GM10266 (cell line): ENCODE results near the gene ZNF564.

ENCODE experiments used
- DNase-seq: peaks from one replicate; pipeline ENCODE4 v3.0.0; 2012; ENCODE audit errors: extremely low spot score
- TF ChIP-seq, protein P1 (sequence below): IDR thresholded peaks from 2 replicates; pipeline ENCODE4 v1.5.1; 2012; ENCODE audit warnings: mild to moderate bottlenecking, low read depth; ENCODE audit not compliant: control insufficient read depth, insufficient read depth; ENCODE audit errors: missing control alignments

Gene ZNF564

DNA sequence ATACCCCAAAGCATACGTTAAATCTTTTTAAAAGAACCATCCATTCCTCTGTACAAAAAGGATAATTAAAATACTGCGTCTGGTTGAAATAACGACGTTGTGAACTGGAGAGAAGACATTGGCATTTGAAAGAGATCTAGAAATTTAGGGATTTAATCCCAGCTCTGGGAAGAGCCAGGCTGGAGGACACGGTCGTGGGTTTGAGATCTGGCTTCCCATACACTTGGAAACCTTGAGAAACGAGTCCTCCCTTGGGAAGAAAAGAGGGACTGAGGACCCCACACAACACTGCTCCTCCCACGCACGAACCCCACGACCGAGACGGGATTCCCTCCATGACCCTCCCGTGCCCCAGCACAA is 67.3 kb downstream of the ZNF564 start:
- DNase-seq: no peak

DNA sequence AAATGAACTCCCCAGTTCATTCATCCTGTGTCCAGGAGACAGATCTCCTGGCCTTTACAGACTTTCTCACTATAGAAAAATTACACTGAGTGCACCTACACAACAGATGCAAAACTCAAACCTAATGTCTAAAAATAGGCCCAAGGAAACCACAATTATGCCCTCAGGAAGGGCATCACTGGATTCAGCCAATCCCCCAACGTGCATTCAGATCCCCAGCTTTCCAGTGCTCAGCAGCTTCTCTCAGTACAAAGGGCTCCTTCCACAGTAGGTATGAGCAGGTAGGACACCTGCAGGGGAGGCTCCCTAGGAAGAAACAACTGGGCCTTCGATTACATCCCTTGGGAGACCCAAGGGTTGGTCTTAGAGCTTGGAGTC is 68.8 kb downstream of the ZNF564 start:
- DNase-seq: no peak
- TF ChIP-seq, protein P1, sequence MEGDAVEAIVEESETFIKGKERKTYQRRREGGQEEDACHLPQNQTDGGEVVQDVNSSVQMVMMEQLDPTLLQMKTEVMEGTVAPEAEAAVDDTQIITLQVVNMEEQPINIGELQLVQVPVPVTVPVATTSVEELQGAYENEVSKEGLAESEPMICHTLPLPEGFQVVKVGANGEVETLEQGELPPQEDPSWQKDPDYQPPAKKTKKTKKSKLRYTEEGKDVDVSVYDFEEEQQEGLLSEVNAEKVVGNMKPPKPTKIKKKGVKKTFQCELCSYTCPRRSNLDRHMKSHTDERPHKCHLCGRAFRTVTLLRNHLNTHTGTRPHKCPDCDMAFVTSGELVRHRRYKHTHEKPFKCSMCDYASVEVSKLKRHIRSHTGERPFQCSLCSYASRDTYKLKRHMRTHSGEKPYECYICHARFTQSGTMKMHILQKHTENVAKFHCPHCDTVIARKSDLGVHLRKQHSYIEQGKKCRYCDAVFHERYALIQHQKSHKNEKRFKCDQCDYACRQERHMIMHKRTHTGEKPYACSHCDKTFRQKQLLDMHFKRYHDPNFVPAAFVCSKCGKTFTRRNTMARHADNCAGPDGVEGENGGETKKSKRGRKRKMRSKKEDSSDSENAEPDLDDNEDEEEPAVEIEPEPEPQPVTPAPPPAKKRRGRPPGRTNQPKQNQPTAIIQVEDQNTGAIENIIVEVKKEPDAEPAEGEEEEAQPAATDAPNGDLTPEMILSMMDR: no peak

More for the DNA sequence above, 67.3 kb downstream of the ZNF564 start:
- TF ChIP-seq, protein P1: no peak

DNA sequence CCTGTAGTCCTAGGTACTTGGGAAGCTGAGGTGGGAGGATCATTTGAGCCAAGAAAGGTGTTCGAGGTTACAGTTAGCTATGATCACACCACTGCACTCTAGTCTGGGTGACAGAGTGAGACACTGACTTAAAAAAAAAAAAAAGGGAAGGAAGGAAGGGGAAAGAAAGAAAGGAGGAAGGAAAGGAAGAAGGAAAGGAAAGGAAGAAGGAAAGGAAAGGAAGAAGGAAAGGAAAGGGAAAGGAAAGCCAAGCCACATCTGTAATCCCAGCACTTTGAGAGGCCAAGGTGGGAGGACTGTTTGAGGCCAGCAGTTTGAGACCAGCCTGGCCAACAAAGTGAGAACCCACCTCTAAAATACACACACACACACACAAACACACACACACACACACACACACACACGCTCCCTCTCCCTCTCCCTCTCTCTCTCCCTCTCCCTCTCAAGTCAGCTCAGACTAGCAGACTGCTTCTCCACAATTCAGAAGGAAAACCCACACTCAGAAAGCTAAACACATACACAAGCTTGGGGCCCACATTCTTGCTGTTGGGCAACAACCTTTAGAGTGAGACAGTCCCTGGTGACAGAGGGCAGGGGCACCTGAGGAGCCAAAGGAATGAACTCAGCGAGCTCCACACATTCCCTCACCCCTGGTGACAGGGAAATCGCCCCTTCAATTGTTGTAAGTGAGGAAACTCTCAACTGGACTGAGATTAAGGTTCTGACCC is 69.3 kb downstream of the ZNF564 start:
- DNase-seq: no peak
- TF ChIP-seq, protein P1: no peak

DNA sequence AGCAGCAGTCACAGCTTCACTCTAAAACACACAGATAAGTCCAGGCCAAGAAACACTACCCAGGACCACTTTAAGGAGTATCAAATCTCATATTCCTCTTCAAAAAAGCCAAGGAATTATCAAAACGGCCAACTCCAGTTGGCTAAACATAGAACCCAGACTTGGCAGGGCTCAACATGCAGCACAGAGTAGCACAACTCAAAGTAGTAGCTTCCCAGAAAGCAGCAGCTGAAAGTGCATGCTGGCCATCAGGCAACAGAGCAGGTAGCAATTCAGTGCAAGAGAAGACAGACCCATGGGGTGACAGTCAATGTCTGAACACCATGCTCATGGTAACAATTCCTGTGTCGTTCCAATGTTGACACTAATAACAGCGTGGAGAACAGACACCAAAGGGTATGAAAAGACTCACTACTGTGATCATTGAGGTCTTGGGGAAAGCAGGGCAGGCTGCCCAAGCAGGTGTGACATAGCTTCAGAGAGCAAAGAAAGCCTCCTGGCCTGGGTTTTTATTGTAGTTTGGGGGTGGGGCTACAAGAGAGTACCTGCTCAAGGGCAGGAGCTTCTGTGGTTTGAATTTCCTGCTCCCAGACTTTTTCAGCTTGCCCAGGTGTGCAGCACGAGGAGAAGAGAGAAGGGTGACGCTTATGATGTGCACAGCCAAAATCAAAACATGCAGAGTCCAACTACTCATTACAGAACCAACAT is 72.9 kb downstream of the ZNF564 start:
- TF ChIP-seq, protein P1: no peak
- DNase-seq: no peak
